GM12872 (cell line): ENCODE data around the gene LDLRAD3.

Experiments
- TF ChIP-seq, protein P1 (sequence below): IDR thresholded peaks from 3 replicates; pipeline ENCODE4 v1.5.1; 2011; ENCODE audit warnings: low read depth, mild to moderate bottlenecking, low read length, moderate library complexity; ENCODE audit not compliant: insufficient read depth

The LDLRAD3 gene

DNA sequence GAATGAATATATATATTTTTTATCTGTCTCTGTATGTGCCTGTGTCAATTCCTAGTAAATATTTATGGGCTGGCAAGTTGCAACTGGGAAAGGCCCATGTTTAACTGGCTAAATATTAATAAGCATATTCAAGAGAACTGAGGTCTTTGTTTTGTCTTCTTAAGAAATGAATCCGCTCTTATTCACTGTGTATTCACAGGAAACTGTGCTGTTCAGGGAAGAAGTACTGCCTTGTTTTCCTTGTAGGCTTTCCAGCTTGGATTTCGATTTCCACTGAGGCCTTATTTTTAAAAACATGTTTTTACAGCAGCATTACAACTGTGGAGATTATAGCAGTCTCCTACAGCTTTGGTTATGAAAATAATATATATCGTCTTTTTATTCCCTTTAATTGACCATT is 64.7 kb downstream of the LDLRAD3 start:
- TF ChIP-seq, protein P1, sequence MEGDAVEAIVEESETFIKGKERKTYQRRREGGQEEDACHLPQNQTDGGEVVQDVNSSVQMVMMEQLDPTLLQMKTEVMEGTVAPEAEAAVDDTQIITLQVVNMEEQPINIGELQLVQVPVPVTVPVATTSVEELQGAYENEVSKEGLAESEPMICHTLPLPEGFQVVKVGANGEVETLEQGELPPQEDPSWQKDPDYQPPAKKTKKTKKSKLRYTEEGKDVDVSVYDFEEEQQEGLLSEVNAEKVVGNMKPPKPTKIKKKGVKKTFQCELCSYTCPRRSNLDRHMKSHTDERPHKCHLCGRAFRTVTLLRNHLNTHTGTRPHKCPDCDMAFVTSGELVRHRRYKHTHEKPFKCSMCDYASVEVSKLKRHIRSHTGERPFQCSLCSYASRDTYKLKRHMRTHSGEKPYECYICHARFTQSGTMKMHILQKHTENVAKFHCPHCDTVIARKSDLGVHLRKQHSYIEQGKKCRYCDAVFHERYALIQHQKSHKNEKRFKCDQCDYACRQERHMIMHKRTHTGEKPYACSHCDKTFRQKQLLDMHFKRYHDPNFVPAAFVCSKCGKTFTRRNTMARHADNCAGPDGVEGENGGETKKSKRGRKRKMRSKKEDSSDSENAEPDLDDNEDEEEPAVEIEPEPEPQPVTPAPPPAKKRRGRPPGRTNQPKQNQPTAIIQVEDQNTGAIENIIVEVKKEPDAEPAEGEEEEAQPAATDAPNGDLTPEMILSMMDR, result no peak

DNA sequence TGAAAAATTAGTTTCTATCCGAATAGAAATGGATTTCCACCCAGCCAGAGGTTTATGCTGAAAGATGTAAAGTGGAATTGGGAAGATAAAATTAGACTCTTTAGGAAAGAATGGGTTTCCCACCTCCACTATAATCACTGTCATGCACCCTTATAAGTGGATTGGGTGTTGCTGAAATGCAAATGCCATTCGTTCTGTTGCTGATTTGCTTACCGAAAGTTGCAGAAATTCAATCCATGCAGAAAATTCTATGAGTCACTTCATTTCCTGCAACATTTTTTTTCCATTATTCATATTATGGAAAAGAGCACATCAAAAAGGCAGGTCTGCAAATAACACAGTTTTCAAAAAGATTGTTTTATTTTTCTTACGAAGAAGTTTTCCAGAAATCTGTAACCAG is 65.6 kb downstream of the LDLRAD3 start:
- TF ChIP-seq, protein P1, result no peak

GRCh38 chr11:36010010-36010740 is 66.3 kb downstream of the LDLRAD3 start:
- TF ChIP-seq, protein P1, result no peak

GRCh38 chr11:36011574-36011973 is 67.7 kb downstream of the LDLRAD3 start:
- TF ChIP-seq, protein P1, result no peak

DNA sequence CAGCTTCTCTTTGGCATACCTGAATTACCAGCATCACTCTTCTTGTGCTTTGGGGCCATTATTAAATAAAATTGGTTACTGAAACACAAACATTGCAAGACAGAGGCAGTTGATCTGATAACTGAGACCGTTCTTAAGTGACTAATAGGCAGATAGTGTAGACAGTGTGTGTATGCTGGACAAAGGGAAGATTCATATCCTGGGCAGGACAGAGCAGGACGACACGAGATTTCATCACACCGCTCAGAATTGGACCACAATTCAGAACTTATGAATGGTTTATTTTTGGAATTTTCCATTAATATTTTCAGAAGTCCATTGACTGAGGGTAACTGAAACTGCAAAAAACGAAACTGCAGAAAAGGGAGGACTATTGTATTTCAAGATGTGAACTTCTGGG is 68.6 kb downstream of the LDLRAD3 start:
- TF ChIP-seq, protein P1, result no peak

- TF ChIP-seq, protein P1, result no peak
Measured at GRCh38 chr11:36012979-36013378, 69.1 kb downstream of the LDLRAD3 start.

DNA sequence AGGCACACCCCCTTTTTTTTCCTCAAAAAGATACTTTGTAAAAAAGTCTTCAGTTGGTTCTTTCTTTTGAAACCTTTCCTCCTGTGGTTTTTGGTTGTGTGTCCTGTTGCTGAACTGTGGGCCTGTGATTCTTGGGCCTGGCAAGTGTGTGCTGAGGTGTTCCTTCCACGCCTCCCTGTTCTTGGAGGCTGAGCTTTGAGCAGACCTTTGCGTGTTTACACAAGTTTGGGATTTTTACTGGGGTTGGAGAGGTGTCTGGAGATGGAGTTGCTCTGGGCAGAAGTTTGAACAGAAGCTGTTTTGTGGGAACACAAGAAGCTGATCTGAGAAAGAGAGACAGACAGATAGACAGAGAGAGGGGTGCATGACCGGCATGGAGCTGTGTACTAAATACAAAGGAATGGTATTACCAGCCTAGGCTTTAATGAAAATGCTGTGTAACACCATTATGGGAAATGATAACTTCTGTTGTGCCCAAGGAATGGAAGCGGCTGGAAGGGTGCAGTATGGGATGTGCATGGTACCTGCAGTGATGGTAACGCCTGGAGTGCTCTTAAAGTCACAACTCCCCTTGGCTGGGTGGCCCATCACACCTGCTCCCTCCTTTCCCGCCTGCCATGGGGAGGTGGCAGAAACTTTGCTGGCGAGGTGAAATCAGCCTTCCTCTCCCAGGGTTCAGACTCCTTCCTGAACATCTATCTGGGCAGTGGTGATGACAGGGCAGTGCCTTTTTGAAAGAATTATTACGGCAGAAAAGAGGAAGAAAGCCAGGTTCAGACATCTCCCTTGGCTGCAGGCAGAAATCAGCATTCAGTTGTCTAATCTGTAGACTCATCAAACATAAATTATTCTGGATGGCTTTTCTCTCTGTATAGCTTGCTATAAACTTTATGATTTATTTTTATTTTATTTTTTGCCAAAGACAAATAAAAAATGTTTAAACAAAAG is 70.4 kb downstream of the LDLRAD3 start:
- TF ChIP-seq, protein P1, result no peak
